Activated T-cell treated with anti-CD3 and anti-CD28 coated beads, Interleukin-2, amount 50 U/mL, for 4 hours (primary cell): ENCODE measurements around the gene MBD6. TPM values are rescaled to one million over a fixed set of nuclear protein-coding genes. Genes with fewer than 3 reads are reported as not detected.
"Not testable (repeated sequence)": the region's sequence is repeated elsewhere in the genome, so short reads cannot be mapped to it uniquely, and the experiment has no call there.

ENCODE experiments used
- ATAC-seq, 2 donors: fragments of 200-7000 bp; cut with Tn5 transposase; one replicate each; pipeline ENCODE4 v1.10.0; 2021
- DNase-seq: peaks from one replicate; pipeline ENCODE4 v3.0.0-alpha.2; 2020
- H3K27me3 Mint-ChIP-seq: one replicate; pipeline ENCODE4 v1.8.0; 2021; ENCODE audit warnings: low read depth, mixed read lengths
- H3K36me3 Mint-ChIP-seq: one replicate; pipeline ENCODE4 v1.8.0; 2022; ENCODE audit warnings: mixed read lengths; ENCODE audit not compliant: insufficient read depth
- H3K4me1 Mint-ChIP-seq: one replicate; pipeline ENCODE4 v1.8.0; 2021; ENCODE audit warnings: low read depth, mixed read lengths
- H3K4me3 Mint-ChIP-seq: one replicate; pipeline ENCODE4 v1.8.0; 2021; ENCODE audit warnings: mild to moderate bottlenecking, moderate library complexity, mixed read lengths
- H3K9me3 Mint-ChIP-seq: one replicate; pipeline ENCODE4 v1.8.0; 2021; ENCODE audit warnings: mixed read lengths
- total RNA-seq, 3 donors: library from RNA; stranded (reverse); gene quantifications; one replicate each; pipeline ENCODE4 v1.2.1, GENCODE V29; 2021

The MBD6 gene
- total RNA-seq, 3 donors from 2014 or later, result 56.3 to 59.4 (median 57.5) TPM

DNA sequence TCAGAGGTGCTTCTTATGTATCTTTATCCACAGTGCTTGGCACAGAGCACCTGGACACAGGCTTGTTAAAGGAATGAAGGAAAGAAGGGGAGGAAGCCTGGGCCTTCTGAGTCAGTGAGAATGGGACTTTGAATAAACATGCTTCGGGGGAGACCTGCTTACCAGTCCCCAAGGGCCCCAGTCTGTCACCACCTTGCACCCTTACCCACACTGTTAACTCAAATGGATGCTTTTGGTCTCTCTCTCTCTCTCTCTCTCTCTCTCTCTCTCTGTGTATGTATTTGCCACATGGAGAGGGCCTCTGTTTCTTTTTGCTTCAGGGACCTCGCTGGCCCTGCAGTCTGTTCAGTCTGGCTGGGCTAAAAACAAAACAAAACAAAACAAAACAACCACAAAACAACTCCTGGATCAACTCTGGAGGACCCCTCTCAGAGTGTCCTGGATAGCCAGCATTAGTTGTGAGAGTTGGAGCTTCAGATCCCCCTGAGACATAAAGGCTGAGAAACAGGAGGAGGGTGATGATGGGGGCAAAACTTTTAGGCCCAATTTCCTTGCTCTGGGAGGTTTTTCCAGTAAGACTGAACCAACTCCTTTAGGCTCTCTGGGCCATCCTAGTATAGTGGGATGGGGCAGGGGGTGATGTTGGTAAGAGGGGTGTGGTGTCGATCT, 29.1 kb downstream of the MBD6 start:
- Mint-ChIP-seq H3K4me1 (peaks cover 12% of the 10 kb centered on the region), H3K9me3 (no peaks in the 10 kb centered on the region), H3K27me3 (peaks cover 7% of the 10 kb centered on the region), H3K36me3 (no peaks in the 10 kb centered on the region), H3K4me3 (peak overlapping the region; percentile 12)
- no peak for ATAC-seq
- no peak for DNase-seq

DNA sequence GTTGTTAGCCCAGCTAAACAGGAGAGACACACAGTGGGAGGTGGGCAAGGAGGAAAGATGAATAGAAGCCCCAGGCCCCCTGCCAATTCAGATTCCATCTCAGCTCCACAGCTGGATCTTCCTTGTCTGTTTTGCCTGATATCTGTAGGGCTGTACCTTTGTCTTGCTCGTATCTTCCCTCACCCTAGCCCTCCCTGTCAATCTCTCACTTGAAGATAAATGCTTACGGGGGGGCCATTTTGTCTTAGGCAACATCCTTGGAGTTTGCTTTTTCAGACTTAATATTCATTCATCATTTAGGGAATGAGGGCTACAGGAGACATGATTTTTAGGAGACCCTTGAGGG, 29.7 kb downstream of the MBD6 start:
- Mint-ChIP-seq H3K36me3 (no peaks in the 10 kb centered on the region), H3K4me3 (no peak overlapping the region), H3K27me3 (peaks cover 7% of the 10 kb centered on the region), H3K4me1 (peaks cover 9% of the 10 kb centered on the region), H3K9me3 (no peaks in the 10 kb centered on the region)
- DNase-seq (no peak), ATAC-seq (no peak)

DNA sequence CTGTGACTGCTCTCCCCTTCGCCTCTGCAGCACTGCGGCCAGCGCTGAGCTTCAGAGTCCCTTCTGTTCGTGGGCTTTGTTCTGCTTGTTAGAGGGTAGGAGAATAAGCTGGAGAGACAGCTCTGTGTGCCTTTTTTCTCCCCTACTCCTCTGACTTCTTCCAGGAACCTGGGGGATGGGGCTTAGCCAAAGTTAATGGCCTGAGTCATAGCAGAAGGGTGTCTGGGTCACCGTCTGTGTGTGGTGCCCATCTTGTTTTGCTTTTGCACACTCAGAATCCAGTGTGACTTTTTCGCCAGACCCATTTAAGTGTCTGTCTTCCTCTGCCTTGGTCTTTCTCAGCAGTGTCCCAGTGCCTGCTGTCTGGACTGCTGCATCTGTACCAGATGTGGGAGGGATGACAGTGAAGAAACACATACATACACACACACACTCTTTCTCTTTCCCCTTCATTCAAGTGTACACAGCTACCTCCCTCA, 30.2 kb downstream of the MBD6 start:
- peaks cover 7% of the 10 kb centered on the region for H3K27me3 Mint-ChIP-seq
- H3K4me3 Mint-ChIP-seq, result no peak overlapping the region
- no peaks in the 10 kb centered on the region for H3K36me3 Mint-ChIP-seq
- H3K4me1 Mint-ChIP-seq, result peaks cover 7% of the 10 kb centered on the region
- ATAC-seq (no peak), DNase-seq (no peak)
- H3K9me3 Mint-ChIP-seq, result no peaks in the 10 kb centered on the region

DNA sequence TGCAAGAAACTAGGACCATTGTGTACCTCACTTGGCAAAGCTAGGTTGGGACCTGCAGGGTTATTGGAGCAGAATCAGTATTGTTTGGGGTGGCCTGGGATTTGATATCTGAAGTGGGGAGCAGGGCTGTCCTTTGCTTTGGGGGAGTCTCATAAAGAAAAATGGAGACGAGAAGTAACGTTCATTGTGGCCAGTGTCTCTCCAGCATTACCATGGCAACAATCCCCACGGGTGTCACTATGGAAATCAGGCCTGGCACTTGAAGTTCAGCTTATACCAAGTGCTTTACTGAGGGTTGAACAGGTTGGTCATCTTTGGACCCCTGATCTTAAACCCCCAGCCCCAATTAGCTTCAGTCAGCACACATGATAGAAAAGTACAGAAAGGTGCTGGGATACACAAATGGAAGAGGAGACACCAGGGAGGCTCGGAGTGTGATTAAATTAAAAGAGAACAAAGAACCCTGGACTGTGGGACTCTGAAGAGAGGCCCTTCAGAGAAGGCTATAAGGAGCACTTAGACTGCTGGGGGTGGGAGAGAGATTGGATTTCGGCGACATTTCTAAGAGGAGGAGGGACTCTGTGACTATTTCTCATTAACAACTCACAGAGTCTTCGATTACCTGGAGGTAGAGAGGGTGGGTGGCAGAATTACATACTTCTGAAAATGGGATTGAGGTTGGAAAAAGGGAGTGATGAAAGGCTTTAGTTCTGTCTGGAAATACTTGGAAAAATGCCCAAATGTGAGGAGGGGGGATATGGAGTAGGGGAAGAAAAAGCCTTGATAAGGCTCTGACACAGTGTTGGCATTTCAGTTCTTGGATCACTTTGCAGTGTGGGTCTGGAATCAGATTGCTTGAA, 30.9 kb downstream of the MBD6 start:
- H3K36me3 Mint-ChIP-seq, result no peaks in the 10 kb centered on the region
- H3K4me3 Mint-ChIP-seq, result no peak overlapping the region
- H3K4me1 Mint-ChIP-seq, result peaks cover 7% of the 10 kb centered on the region
- ATAC-seq (no peak), DNase-seq (no peak)
- H3K27me3 Mint-ChIP-seq, result peaks cover 7% of the 10 kb centered on the region
- no peaks in the 10 kb centered on the region for H3K9me3 Mint-ChIP-seq

DNA sequence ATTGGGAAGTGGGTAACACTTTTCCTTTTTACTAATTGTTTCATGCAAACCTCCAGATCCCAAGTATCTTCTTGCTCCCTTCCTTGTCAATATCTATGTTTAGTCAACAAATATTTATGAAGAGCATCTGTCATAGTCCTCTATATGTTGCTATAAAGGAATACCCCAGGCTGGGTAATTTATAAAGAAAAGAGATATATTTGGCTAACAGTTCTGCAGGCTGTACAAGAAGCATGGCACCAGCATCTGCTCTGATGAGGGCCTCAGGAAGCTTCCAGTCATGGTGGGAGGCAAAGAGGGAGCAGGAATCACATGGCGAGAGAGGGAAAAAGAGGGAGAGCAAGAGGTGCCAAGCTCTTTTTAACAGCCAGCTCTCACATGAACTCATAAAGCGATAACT, 31.8 kb downstream of the MBD6 start:
- H3K36me3 Mint-ChIP-seq, result no peaks in the 10 kb centered on the region
- ATAC-seq (no peak), DNase-seq (no peak)
- peaks cover 5% of the 10 kb centered on the region for H3K4me1 Mint-ChIP-seq
- H3K4me3 Mint-ChIP-seq, result no peak overlapping the region
- H3K27me3 Mint-ChIP-seq, result peaks cover 7% of the 10 kb centered on the region
- H3K9me3 Mint-ChIP-seq, result no peaks in the 10 kb centered on the region

DNA sequence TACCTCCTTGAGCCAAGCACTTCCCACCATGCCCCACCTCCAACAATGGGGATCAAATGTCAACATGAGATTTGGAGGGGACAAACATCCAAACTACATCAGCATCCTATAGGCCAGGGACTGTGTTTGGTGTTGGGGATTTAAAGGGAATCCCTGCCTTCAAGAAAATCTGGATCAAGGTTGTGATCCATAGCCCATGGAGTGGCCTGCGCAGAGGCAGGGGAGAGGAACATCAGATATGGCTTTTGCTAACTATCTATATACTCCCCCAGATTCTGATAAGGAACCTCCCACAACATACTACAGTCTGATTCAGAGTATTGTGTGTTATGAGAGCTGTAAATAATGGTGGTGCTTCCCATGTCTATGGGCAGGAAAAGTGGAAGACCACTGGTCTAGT, 32.3 kb downstream of the MBD6 start:
- Mint-ChIP-seq H3K27me3 (peaks cover 9% of the 10 kb centered on the region), H3K9me3 (no peaks in the 10 kb centered on the region), H3K4me1 (peaks cover 4% of the 10 kb centered on the region), H3K4me3 (no peak overlapping the region), H3K36me3 (no peaks in the 10 kb centered on the region)
- DNase-seq (no peak), ATAC-seq (no peak)

DNA sequence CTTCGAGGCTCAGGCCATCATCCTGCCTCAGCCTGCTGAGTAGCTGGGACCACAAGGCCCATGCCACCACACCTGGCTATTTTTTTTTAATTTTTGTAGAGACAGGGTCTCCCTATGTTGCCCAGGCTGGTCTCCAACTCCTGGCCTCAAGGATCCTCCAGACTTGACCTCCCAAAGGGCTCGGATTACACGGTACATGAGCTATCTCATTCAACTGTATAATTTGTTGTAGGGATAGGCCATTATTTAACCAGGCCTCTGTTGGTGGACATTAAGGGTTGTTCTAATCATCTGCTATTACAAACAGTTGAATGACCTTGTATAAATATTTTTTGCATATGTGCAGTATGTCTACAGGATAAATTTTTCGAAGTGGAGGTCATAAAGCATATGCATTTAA, 36.2 kb downstream of the MBD6 start:
- peaks cover 9% of the 10 kb centered on the region for H3K27me3 Mint-ChIP-seq
- H3K9me3 Mint-ChIP-seq, result no peaks in the 10 kb centered on the region
- no peak for DNase-seq
- H3K4me1 Mint-ChIP-seq, result no peaks in the 10 kb centered on the region
- H3K36me3 Mint-ChIP-seq, result no peaks in the 10 kb centered on the region
- no peak for ATAC-seq
- no peak overlapping the region for H3K4me3 Mint-ChIP-seq

DNA sequence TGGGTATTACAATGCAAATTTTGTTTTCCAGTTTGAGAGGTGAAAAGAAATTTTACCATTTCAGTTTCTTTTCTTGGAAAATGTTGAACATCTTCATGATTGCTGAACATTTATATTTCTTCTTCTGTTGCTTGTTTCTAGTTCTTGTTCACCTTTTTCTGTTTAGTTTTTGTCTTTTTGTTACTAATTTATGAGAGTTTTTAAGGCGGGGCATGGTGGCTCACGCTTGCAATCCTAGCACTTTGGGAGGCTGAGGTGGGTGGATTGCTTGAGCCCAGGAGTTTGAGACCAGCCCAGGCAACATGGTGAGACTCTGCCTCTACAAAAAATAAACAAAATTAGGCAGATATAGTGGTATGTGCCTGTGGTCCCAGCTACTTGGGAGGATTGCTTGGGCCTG, 37.9 kb downstream of the MBD6 start:
- H3K27me3 Mint-ChIP-seq, result peaks cover 12% of the 10 kb centered on the region
- DNase-seq, result no peak
- H3K4me1 Mint-ChIP-seq, result no peaks in the 10 kb centered on the region
- ATAC-seq, result no peak
- H3K36me3 Mint-ChIP-seq, result no peaks in the 10 kb centered on the region
- no peaks in the 10 kb centered on the region for H3K9me3 Mint-ChIP-seq
- H3K4me3 Mint-ChIP-seq, result no peak overlapping the region

DNA sequence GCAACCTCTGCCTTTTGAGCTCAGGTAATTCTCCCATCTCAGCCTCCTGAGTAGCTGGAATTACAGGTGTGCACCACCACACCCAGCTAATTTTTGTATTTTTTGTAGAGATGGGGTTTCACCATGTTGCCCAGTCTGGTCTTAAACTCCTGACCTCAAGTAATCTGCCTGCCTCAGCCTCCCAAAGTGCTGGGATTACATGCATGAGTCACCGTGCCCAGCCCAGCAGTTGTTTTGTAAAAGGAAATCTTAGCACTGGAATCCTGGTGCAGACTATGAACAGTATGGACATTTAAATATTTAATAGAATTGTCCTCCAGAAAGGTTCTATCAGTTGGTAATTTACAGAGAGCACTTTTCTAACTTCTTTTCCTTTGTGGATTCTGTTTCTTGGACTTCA, 38.5 kb downstream of the MBD6 start:
- H3K4me3 Mint-ChIP-seq, H3K9me3 Mint-ChIP-seq, H3K36me3 Mint-ChIP-seq, ATAC-seq, DNase-seq, H3K4me1 Mint-ChIP-seq: not testable (repeated sequence)
- peaks cover 12% of the 10 kb centered on the region for H3K27me3 Mint-ChIP-seq

DNA sequence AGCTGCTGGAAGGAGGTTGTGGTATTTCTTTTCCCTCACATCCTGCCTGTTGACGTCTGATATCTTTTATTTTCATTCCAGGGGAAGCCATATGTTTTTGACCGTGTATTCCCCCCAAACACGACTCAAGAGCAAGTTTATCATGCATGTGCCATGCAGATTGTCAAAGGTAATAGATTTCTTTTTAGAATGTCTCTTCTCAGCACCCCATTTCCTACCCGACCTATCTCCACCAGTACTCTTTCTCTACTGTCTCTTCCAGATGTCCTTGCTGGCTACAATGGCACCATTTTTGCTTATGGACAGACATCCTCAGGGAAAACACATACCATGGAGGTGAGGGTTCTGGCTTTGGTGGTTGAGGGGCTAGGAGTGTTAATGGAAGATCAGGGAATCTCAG, 40.7 kb downstream of the MBD6 start:
- H3K9me3 Mint-ChIP-seq, result no peaks in the 10 kb centered on the region
- no peak overlapping the region for H3K4me3 Mint-ChIP-seq
- no peaks in the 10 kb centered on the region for H3K4me1 Mint-ChIP-seq
- peaks cover 12% of the 10 kb centered on the region for H3K27me3 Mint-ChIP-seq
- H3K36me3 Mint-ChIP-seq, result no peaks in the 10 kb centered on the region
- no peak for DNase-seq
- no peak for ATAC-seq

DNA sequence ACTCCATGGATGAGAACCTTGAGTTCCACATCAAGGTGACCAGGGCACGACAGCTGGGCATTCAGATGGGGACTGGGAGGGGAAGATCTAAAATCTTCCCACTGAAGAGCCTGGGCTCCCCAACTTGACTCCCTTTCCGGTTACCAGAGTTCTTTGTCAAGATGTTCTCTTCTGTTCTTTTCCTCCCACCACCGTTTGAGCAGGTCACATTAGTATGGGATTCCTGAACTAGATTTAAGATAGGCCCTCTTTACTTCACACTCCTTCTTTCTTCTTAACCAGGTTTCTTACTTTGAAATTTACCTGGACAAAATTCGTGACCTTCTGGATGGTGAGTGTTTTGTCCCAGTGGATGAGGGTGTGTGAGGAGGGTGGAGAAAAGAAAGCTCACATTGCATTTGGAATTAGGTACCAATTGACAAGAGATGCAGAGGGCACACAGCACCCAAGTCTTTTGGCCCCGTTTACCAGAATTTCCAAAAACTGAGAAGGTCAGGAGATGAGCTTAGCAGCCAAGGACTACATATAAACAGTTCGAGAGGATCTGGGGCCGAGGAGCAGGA, 41.6 kb downstream of the MBD6 start:
- H3K9me3 Mint-ChIP-seq, result no peaks in the 10 kb centered on the region

DNA sequence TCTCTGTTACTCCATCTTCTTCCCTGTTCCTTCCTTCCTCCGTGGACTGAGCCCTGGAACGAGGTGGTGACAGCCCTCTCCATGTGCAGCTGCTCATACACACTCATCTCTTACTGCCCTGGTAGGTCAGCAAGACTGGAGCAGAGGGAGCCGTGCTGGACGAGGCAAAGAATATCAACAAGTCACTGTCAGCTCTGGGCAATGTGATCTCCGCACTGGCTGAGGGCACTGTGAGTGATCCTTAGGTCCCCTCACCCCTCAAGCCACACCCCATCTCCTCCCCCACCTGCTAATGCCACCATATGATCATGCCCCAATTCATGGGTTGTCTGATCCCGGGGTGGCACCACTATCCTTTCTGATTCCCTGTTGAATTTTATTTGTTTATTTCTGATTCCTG, 46.2 kb downstream of the MBD6 start:
- Mint-ChIP-seq H3K36me3 (no peaks in the 10 kb centered on the region), H3K9me3 (no peaks in the 10 kb centered on the region), H3K4me1 (no peaks in the 10 kb centered on the region), H3K27me3 (peaks cover 3% of the 10 kb centered on the region), H3K4me3 (no peak overlapping the region)
- no peak for ATAC-seq
- no peak for DNase-seq

More for the DNA sequence above, 41.6 kb downstream of the MBD6 start:
- no peak for DNase-seq
- H3K4me3 Mint-ChIP-seq, result no peak overlapping the region
- peaks cover 12% of the 10 kb centered on the region for H3K27me3 Mint-ChIP-seq
- H3K4me1 Mint-ChIP-seq, result no peaks in the 10 kb centered on the region
- ATAC-seq, result no peak
- no peaks in the 10 kb centered on the region for H3K36me3 Mint-ChIP-seq

DNA sequence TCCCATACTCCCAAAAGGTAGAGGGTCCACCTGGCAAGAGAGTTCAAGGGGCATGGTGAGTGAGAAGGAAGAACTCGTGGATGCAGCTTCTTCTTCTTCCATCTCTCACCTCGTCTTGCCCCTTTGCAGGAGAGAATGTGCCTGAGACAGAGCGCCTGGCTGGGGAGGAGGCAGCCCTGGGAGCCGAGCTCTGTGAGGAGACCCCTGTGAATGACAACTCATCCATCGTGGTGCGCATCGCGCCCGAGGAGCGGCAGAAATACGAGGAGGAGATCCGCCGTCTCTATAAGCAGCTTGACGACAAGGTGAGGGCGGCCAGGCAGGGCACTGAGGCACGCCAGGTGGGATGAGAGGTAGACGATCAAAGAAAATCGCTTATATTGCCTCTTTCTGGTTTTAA, 47.2 kb downstream of the MBD6 start:
- ATAC-seq, result no peak
- H3K27me3 Mint-ChIP-seq, result peaks cover under 1% of the 10 kb centered on the region
- H3K4me1 Mint-ChIP-seq, result no peaks in the 10 kb centered on the region
- H3K9me3 Mint-ChIP-seq, result no peaks in the 10 kb centered on the region
- no peak for DNase-seq
- H3K4me3 Mint-ChIP-seq, result no peak overlapping the region
- no peaks in the 10 kb centered on the region for H3K36me3 Mint-ChIP-seq

DNA sequence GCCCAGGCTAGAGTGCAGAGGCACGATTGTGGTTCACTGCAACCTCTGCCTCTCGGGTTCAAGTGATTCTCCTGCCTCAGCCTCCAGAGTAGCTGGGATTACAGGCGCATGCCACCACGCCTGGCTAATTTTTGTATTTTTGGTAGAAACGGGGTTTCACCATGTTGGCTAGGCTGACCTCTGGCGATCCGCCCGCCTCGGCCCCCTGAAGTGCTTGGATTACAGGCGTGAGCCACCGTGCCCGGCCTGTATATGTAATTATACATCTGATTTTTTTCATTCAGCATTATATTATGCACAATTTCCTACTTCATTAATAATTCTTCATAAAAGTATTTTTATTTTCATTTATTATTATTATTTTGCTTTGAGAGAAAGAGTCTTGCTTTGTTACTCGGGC, 47.8 kb downstream of the MBD6 start:
- not testable (repeated sequence) for H3K9me3 Mint-ChIP-seq, H3K4me3 Mint-ChIP-seq, H3K4me1 Mint-ChIP-seq, ATAC-seq, H3K27me3 Mint-ChIP-seq, H3K36me3 Mint-ChIP-seq, DNase-seq
